Osteocyte (in vitro differentiated cells): ENCODE data around the gene PARD3B. TPM values are rescaled to one million over a fixed set of nuclear protein-coding genes. Genes with fewer than 3 reads are reported as not detected.

Experiments
- DNase-seq: peaks from one replicate; pipeline ENCODE4 v3.0.0; 2021; ENCODE audit warnings: mixed read lengths; ENCODE audit not compliant: unreplicated experiment; ENCODE audit errors: extremely low spot score
- H3K27ac Mint-ChIP-seq: one replicate; pipeline ENCODE4 v1.8.0; 2021; ENCODE audit warnings: mild to moderate bottlenecking, mixed read lengths; ENCODE audit not compliant: unreplicated experiment
- H3K27me3 Mint-ChIP-seq: one replicate; pipeline ENCODE4 v1.8.0; 2021; ENCODE audit warnings: mixed read lengths; ENCODE audit not compliant: unreplicated experiment
- H3K36me3 Mint-ChIP-seq: one replicate; pipeline ENCODE4 v1.8.0; 2021; ENCODE audit warnings: mixed read lengths; ENCODE audit not compliant: unreplicated experiment
- H3K4me1 Mint-ChIP-seq: one replicate; pipeline ENCODE4 v1.8.0; 2021; ENCODE audit warnings: mixed read lengths; ENCODE audit not compliant: unreplicated experiment
- H3K4me3 Mint-ChIP-seq: one replicate; pipeline ENCODE4 v1.8.0; 2021; ENCODE audit warnings: mild to moderate bottlenecking, moderate library complexity, mixed read lengths; ENCODE audit not compliant: unreplicated experiment
- H3K9me3 Mint-ChIP-seq: one replicate; pipeline ENCODE4 v1.8.0; 2021; ENCODE audit warnings: mixed read lengths; ENCODE audit not compliant: unreplicated experiment
- total RNA-seq: library from RNA; stranded (reverse); gene quantifications from 2 replicates; pipeline ENCODE4 v1.2.1, GENCODE V29; 2021
- TF ChIP-seq, protein P1 (sequence below): fragments of 200-600 bp; sonication (generic); IDR thresholded peaks from 2 replicates; pipeline ENCODE4 v1.5.0; 2021; ENCODE audit warnings: antibody characterized with exemption, mild to moderate bottlenecking, moderate library complexity

The PARD3B gene
- total RNA-seq, 1 donor from 2014 or later: 26.7 TPM

DNA sequence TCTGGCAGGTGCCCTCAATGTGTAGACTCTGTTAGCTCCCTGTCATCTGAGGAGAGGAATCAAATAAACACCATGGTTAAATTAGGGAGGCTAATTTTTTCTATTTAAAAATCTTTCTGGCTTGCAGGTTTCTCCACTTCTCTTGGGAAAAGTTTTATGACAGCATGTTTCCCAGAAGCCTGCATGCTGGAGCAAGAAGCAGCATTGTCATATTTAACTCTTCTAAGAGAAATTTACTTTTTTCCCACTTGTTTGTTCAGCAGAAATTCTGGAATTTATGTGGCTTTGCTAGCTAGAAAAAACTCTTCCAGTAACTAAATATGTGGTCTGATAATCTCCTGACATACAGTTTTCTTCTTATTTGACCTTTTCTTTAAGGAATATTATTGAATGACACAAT lies 230.5 kb downstream of the PARD3B start:
- Mint-ChIP-seq H3K27ac (no peak overlapping the region), H3K36me3 (no peaks in the 10 kb centered on the region), H3K9me3 (peaks cover 3% of the 10 kb centered on the region), H3K4me1 (peaks cover 19% of the 10 kb centered on the region), H3K4me3 (no peak overlapping the region), H3K27me3 (no peaks in the 10 kb centered on the region)
- DNase-seq: no peak
- TF ChIP-seq, protein P1, sequence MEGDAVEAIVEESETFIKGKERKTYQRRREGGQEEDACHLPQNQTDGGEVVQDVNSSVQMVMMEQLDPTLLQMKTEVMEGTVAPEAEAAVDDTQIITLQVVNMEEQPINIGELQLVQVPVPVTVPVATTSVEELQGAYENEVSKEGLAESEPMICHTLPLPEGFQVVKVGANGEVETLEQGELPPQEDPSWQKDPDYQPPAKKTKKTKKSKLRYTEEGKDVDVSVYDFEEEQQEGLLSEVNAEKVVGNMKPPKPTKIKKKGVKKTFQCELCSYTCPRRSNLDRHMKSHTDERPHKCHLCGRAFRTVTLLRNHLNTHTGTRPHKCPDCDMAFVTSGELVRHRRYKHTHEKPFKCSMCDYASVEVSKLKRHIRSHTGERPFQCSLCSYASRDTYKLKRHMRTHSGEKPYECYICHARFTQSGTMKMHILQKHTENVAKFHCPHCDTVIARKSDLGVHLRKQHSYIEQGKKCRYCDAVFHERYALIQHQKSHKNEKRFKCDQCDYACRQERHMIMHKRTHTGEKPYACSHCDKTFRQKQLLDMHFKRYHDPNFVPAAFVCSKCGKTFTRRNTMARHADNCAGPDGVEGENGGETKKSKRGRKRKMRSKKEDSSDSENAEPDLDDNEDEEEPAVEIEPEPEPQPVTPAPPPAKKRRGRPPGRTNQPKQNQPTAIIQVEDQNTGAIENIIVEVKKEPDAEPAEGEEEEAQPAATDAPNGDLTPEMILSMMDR: no peak

DNA sequence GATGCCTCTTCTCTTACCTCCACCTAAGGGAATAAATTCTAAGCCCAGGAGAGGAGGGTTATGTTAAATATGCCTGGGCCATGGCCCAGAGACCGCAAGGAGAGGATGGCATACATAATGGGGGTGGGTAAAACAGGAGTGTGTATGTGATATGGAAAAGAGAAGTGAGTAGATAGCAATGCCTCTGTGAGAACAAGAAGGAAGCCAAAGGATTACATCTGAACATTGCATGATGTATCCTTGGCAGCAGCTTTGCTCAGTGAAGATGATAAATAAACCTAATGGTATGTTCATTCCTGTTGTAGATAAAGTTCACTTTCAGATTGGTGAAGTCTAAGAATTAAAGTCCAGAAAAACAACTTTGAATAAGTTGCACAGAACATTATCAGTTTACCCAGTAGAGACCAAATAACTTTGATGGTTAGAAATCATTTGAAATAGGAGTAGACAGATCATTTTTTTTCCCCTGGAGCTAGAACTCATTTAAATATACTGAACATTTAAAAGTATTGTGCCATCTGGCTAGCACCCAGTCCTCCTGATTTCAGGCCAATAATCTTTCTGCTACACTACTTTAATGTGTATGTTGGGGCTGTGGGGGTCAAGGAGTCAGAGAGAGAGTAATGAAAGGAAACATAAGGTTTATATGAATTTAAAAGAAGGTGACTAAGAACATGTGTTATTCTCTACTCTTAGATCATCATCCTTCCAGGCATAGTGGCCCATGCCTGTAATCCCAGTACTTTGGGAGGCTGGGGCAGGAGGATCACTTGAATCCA lies 231.7 kb downstream of the PARD3B start:
- TF ChIP-seq, protein P1: no peak
- Mint-ChIP-seq H3K9me3 (peaks cover 3% of the 10 kb centered on the region), H3K27ac (peak overlapping the region; percentile 23), H3K4me1 (peaks cover 19% of the 10 kb centered on the region), H3K4me3 (no peak overlapping the region), H3K36me3 (no peaks in the 10 kb centered on the region), H3K27me3 (no peaks in the 10 kb centered on the region)
- DNase-seq: no peak

DNA sequence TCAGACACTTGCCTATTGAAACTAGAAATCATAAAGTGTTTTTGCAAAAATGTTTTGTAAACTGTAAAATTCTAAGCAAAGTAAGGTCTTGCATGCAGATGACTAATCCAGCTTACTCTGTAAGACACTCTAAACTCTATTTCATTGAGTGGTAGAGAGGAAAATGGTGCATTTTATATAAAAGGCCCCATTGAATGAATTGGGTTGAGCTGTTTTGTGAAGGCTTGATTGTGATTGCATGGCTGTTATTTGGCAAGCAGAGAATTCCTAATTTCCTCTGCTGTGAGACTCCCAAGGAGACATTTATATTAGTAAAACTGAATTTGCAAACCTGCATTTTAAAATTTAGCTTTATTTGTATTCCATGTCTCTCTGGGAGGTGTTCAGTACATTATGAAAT lies 234.5 kb downstream of the PARD3B start:
- TF ChIP-seq, protein P1: no peak
- no peaks in the 10 kb centered on the region for H3K36me3 Mint-ChIP-seq
- peaks cover 19% of the 10 kb centered on the region for H3K4me1 Mint-ChIP-seq

DNA sequence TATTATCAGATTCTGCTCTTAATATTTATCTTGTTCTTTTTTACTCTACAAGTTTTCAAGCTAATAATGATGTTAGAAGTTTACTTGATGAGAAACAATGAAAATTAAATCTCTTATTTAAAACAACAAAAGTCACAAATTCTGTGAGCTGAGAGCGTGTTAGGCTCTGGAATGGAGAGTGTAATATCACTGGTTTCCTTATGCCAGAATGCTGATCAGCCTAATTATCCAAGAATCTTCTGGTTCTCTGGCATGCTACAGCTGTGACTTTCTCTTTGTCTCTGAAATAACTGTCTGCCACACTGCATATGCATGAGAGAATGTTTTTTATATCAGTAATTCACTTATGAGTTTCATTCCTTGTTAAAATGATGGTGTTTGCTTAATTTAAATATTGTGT lies 236.7 kb downstream of the PARD3B start:
- TF ChIP-seq, protein P1: no peak
- Mint-ChIP-seq H3K27ac (no peak overlapping the region), H3K36me3 (no peaks in the 10 kb centered on the region), H3K4me1 (peaks cover 3% of the 10 kb centered on the region), H3K27me3 (no peaks in the 10 kb centered on the region), H3K4me3 (no peak overlapping the region), H3K9me3 (peaks cover 3% of the 10 kb centered on the region)
- no peak for DNase-seq

More for the DNA sequence above, 234.5 kb downstream of the PARD3B start:
- DNase-seq: no peak
- Mint-ChIP-seq H3K9me3 (peaks cover 3% of the 10 kb centered on the region), H3K27me3 (no peaks in the 10 kb centered on the region), H3K4me3 (no peak overlapping the region), H3K27ac (no peak overlapping the region)

DNA sequence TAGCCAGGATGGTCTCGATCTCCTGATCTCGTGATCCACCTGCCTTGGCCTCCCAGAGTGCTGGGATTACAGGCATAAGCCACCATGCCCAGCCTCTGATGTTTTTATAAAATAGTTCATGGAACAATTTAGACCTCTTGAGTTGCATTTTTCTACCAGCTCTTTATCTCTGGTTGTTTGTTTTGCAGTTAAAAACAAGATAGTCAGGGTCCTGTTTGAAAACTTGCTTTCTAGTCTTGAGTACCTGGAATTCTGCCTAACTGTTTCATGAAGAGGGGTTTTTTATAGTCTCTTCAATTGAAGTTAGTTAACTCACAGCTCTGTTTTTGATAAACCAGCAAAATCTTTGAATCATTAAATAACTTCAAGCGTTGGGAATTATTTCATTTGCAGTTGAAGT lies 244.8 kb downstream of the PARD3B start:
- no peaks in the 10 kb centered on the region for H3K9me3 Mint-ChIP-seq
- H3K27me3 Mint-ChIP-seq: no peaks in the 10 kb centered on the region
- H3K4me3 Mint-ChIP-seq: no peak overlapping the region
- no peak overlapping the region for H3K27ac Mint-ChIP-seq
- H3K4me1 Mint-ChIP-seq: peaks cover 22% of the 10 kb centered on the region
- TF ChIP-seq, protein P1: no peak
- no peaks in the 10 kb centered on the region for H3K36me3 Mint-ChIP-seq
- no peak for DNase-seq
